K562 (cell line): ENCODE data around the gene NUP210. TPM values are rescaled to one million over a fixed set of nuclear protein-coding genes. Genes with fewer than 3 reads are reported as not detected.

ENCODE experiments used
- BRCA1 ChIP-seq, 2 experiments: fragments of 450-650 bp in 1 of 2; sonication (generic) in 1 of 2; formaldehyde crosslinking in 1 of 2; IDR thresholded peaks; 2 replicates each; pipeline versions ENCODE4 v1.5.0 to v1.6.1; 2017 to 2020; ENCODE audit warnings: mild to moderate bottlenecking in 1 of 2, missing genetic modification reagents in 1 of 2
- DNMT1 ChIP-seq: fragments of 450-650 bp; IDR thresholded peaks from 2 replicates; pipeline ENCODE4 v1.6.1; 2016; ENCODE audit warnings: antibody characterized with exemption, mild to moderate bottlenecking
- E2F1 ChIP-seq: sonication (generic); formaldehyde crosslinking; IDR thresholded peaks from 2 replicates; pipeline ENCODE4 v1.8.1; 2023; ENCODE audit warnings: mild to moderate bottlenecking, missing genetic modification reagents, moderate library complexity
- ETV6 ChIP-seq, 3 experiments: fragments of 150-350 bp in 1 of 3; sonication (generic) in 1 of 3; formaldehyde crosslinking in 1 of 3; IDR thresholded peaks; 2 replicates each; pipeline versions ENCODE4 v1.6.1 to v1.8.0; 2014 to 2022; ENCODE audit warnings: borderline replicate concordance in 2 of 3, low read depth in 2 of 3, antibody characterized with exemption in 1 of 3, low read length in 1 of 3, mild to moderate bottlenecking in 1 of 3, missing genetic modification reagents in 1 of 3
- HNRNPL ChIP-seq: fragments of 200-400 bp; formaldehyde crosslinking; IDR thresholded peaks from 2 replicates; pipeline ENCODE4 v1.6.1; 2017; ENCODE audit warnings: low read depth, mild to moderate bottlenecking, low read length
- PCBP1 ChIP-seq: fragments of 200-400 bp; formaldehyde crosslinking; IDR thresholded peaks from 2 replicates; pipeline ENCODE4 v1.6.1; 2018; ENCODE audit warnings: mild to moderate bottlenecking, low read depth, low read length; ENCODE audit not compliant: poor library complexity, severe bottlenecking
- PRDM10 ChIP-seq: fragments of 450-650 bp; IDR thresholded peaks from 2 replicates; pipeline ENCODE4 v1.6.1; 2018; ENCODE audit not compliant: partially characterized antibody
- SIN3B ChIP-seq: fragments of 450-650 bp; IDR thresholded peaks from 2 replicates; pipeline ENCODE4 v1.6.1; 2017; ENCODE audit warnings: low read depth, mild to moderate bottlenecking, moderate library complexity
- STAT6 ChIP-seq: sonication (generic); formaldehyde crosslinking; IDR thresholded peaks from 2 replicates; pipeline ENCODE4 v1.8.1; 2023; ENCODE audit warnings: mild to moderate bottlenecking, missing genetic modification reagents
- TAF9B ChIP-seq: fragments of 450-650 bp; IDR thresholded peaks from 2 replicates; pipeline ENCODE4 v1.6.1; 2018; ENCODE audit warnings: mild to moderate bottlenecking; ENCODE audit not compliant: partially characterized antibody
- TFAM ChIP-seq: fragments of 250-450 bp; sonication (Bioruptor Pico); conservative IDR thresholded peaks from 2 replicates; pipeline ENCODE4 v1.5.0; 2021; ENCODE audit warnings: mild to moderate bottlenecking, moderate library complexity
- TFAP4 ChIP-seq: sonication (generic); formaldehyde crosslinking; IDR thresholded peaks from 2 replicates; pipeline ENCODE4 v1.8.0; 2022; ENCODE audit warnings: missing genetic modification reagents, mild to moderate bottlenecking, moderate library complexity, borderline replicate concordance
- WHSC1 ChIP-seq: IDR thresholded peaks from one replicate; pipeline ENCODE4 v1.6.1; 2012; ENCODE audit warnings: low read length, control low read depth, inconsistent platforms
- ZNF232 ChIP-seq: sonication (generic); formaldehyde crosslinking; IDR thresholded peaks from 2 replicates; pipeline ENCODE4 v1.8.0; 2022; ENCODE audit warnings: mild to moderate bottlenecking, missing genetic modification reagents
- ZNF253 ChIP-seq: fragments of 250-450 bp; sonication (Bioruptor Pico); conservative IDR thresholded peaks from 2 replicates; pipeline ENCODE4 v1.6.1; 2021; ENCODE audit warnings: mild to moderate bottlenecking
- ZNF347 ChIP-seq: fragments of 450-650 bp; formaldehyde crosslinking; IDR thresholded peaks from 2 replicates; pipeline ENCODE4 v1.4.0; 2020; ENCODE audit warnings: low read depth, mild to moderate bottlenecking, moderate library complexity
- ZNF41 ChIP-seq: fragments of 250-450 bp; sonication (Bioruptor Pico); conservative IDR thresholded peaks from 2 replicates; pipeline ENCODE4 v1.4.0; 2020; ENCODE audit warnings: mild to moderate bottlenecking
- ZNF695 ChIP-seq: fragments of 450-650 bp; formaldehyde crosslinking; IDR thresholded peaks from 2 replicates; pipeline ENCODE4 v1.4.0; 2020; ENCODE audit warnings: mild to moderate bottlenecking, moderate library complexity
- ZNF766 ChIP-seq: fragments of 200-800 bp; sonication (Bioruptor generic); conservative IDR thresholded peaks from 2 replicates; pipeline ENCODE4 v1.6.1; 2016; ENCODE audit warnings: missing genetic modification characterization, missing compliant biosample characterization
- polyA plus RNA-seq, 8 experiments: library from polyadenylated mRNA; depleted of rRNA in 4 of 8; stranded (reverse) in 5 of 8; unstranded in 3 of 8; fragments of >200 nt; fragmentation: Nextera tagmentation in 2 of 8; fragmentation: Illumina TruSeq in 1 of 8; extraction: Ambion mirVana in 2 of 8; extraction: Trizol in 1 of 8; gene quantifications; 2 replicates each; pipeline versions ENCODE4 v1.2.1 to v1.2.3, GENCODE V29; 2011 to 2014; ENCODE audit warnings: inconsistent platforms in 1 of 8, missing spikeins in 1 of 8
- total RNA-seq, 7 experiments: library from RNA; depleted of rRNA in 6 of 7; stranded (reverse); fragments of >200 nt in 6 of 7; fragmentation: Illumina TruSeq in 2 of 7; extraction: Trizol in 2 of 7; gene quantifications; 2 replicates each; pipeline versions ENCODE4 v1.2.1 to v1.2.3, GENCODE V29; 2011 to 2021; ENCODE audit warnings: low replicate concordance in 1 of 7

Gene NUP210
- total and polyA plus RNA-seq, 9 of the 15 experiments (the other 6 are each of a cell fraction or from before 2014, with no cell fraction given) = 1.2 to 138 (median 44.0) TPM

- TF ChIP-seq ZNF253 (CRISPR knock-in tag) = no peak
- no peak for TF ChIP-seq BRCA1 (IDR thresholded peaks at IDR 0.05)
- TF ChIP-seq BRCA1 (CRISPR knock-in tag; IDR thresholded peaks at IDR 0.05) = no peak
- TF ChIP-seq PRDM10 = no peak
- TF ChIP-seq PCBP1 = no peak
- no peak for TF ChIP-seq ZNF695 (CRISPR knock-in tag)
- TF ChIP-seq ZNF41 (CRISPR knock-in tag) = no peak
- TF ChIP-seq ZNF347 (CRISPR knock-in tag) = no peak
- no peak for TF ChIP-seq TFAM (CRISPR knock-in tag)
- TF ChIP-seq DNMT1 = 0 out of 2 replicates have a peak, but pooled peaks have one; percentile 16
- no peak for TF ChIP-seq ZNF766
- no peak for TF ChIP-seq TAF9B
- 0 out of 2 replicates have a peak, but pooled peaks have one; percentile 12 for TF ChIP-seq STAT6 (CRISPR knock-in tag)
- TF ChIP-seq TFAP4 (CRISPR knock-in tag) = peak; percentile 12; the same call in 1 of the 2 replicates
- TF ChIP-seq ETV6 (IDR thresholded peaks at IDR 0.05; ENCODE audit: borderline replicate concordance in 1 of 2, low read depth in 2 of 2, low read length in 1 of 2) = no peak
- no peak for TF ChIP-seq ETV6 (CRISPR knock-in tag; IDR thresholded peaks at IDR 0.05; ENCODE audit: borderline replicate concordance)
- TF ChIP-seq E2F1 (CRISPR knock-in tag) = no peak
- TF ChIP-seq ZNF232 = no peak
- peak; percentile 24; the same call in 1 of the 2 replicates for TF ChIP-seq SIN3B
- TF ChIP-seq HNRNPL = no peak
- no peak for TF ChIP-seq WHSC1
Measured at GRCh38 chr3:13429631-13430291, 9.6 kb upstream of the NUP210 start (continued).
